Ectodermal cell (in vitro differentiated cells): ENCODE data around the gene ICA1.

ENCODE experiments used
- H3K27ac ChIP-seq: 2 replicates; pipeline ENCODE4 v1.7.0; 2013; ENCODE audit warnings: mild to moderate bottlenecking, low read depth, low read length; ENCODE audit not compliant: insufficient read depth, poor library complexity, severe bottlenecking
- H3K27me3 ChIP-seq: 2 replicates; pipeline ENCODE4 v1.7.0; 2013; ENCODE audit warnings: mild to moderate bottlenecking, low read length; ENCODE audit not compliant: insufficient read depth, control insufficient read depth, poor library complexity, severe bottlenecking
- H3K36me3 ChIP-seq: one replicate; pipeline ENCODE4 v1.7.0; 2013; ENCODE audit warnings: low read length; ENCODE audit not compliant: control insufficient read depth, insufficient read depth
- H3K4me1 ChIP-seq: one replicate; pipeline ENCODE4 v1.7.0; 2013; ENCODE audit warnings: low read length; ENCODE audit not compliant: control insufficient read depth, insufficient read depth
- H3K4me3 ChIP-seq: 2 replicates; pipeline ENCODE4 v1.7.0; 2013; ENCODE audit warnings: low read depth, low read length, control low read depth; ENCODE audit not compliant: insufficient read depth
- H3K9me3 ChIP-seq: 2 replicates; pipeline ENCODE4 v1.7.0; 2013; ENCODE audit warnings: mild to moderate bottlenecking, low read length, moderate library complexity; ENCODE audit not compliant: control insufficient read depth
- WGBS, 2 experiments: methylation state at CpG; one replicate each; pipeline ENCODE4 v1.1.7; 2013; ENCODE audit warnings: missing lambda C conversion rate in 2 of 2; 5-methylcytosine and 5-hydroxymethylcytosine counted together

ICA1 gene

DNA sequence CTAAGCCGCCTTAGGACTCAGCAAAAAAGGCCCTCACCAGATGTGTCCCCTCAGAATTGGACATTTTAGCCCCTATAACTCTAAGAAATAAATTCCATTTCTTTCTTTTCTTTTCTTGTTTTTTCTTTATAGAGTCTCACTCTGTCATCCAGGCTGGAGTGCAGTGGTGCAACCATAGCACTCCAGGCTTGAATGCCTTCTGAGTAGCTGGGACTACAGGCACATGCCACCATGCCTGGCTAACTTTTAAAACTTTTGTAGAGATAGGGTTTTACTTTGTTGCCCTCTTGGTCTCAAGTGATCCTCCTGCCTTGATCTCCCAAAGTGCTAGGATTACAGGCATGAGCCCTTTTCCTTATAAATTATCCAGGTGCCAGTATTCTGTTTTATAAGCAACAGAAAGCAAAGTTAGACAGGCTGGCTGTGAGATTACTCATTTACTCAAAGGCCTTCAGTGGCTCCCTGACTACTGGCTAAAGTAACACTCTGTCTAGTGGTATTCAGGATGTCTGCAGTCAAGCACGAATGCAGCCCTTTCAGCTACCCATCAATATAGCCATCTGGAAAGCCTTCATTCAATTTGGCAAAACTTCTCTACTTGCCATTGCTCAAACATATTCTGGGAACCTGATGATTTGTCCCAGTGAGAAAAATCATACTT is 128.6 kb downstream of the ICA1 start:
- no peaks in the 10 kb centered on the region for H3K9me3 ChIP-seq
- H3K27ac ChIP-seq = no peak overlapping the region
- H3K36me3 ChIP-seq = no peaks in the 10 kb centered on the region
- WGBS, 2 experiments = 88 to 93% methylated on average over 2 of the region's 2 CpGs
- no peak overlapping the region for H3K4me3 ChIP-seq
- no peaks in the 10 kb centered on the region for H3K27me3 ChIP-seq
- H3K4me1 ChIP-seq = no peaks in the 10 kb centered on the region

DNA sequence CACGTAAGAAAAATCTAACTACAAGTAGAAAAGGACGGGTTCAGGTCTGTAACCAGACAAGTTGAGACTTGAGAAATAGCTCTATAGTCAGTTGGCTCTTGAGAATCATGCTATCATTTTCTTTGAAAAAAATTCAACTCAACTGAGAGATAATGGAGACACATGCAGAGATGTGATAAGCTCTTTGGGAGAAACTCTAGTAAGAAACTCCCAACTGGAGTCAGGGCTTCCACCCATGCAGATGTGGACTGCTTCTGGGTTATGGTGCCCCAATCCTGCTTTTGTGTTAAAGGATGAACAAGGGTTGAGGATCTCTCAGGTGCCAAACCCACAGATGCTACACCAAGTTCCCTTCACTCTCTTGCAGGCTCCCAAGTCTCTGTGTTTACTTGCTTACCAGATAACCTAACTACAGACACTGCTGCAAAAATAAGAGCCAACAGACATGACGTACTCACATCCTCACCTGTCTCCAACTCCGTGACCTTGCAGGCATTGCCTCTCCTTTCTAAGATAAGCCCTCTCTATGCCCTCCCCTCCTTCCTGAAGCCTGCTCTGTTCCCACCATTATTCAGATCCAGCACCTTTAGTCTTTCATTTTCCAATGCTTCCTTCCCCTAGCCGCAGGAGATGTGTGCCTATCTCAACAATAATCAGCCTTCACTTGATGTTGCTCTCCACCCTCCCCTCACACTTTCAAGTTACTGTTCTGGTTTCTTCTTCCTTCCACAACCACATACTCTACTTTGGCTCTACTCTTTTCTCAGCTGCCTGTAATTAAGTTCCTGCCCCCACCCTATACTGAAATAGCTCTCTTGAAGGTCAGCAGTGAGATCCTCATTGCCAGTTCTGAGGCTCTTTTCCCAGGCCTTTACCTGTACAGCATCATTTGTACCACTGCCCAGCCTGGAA is 130.0 kb downstream of the ICA1 start:
- Histone ChIP-seq H3K27me3 (no peaks in the 10 kb centered on the region), H3K9me3 (no peaks in the 10 kb centered on the region), H3K4me1 (no peaks in the 10 kb centered on the region), H3K36me3 (no peaks in the 10 kb centered on the region), H3K27ac (no peak overlapping the region), H3K4me3 (no peak overlapping the region)
- WGBS, 2 experiments = 91 to 96% methylated on average over 5 of the region's 5 CpGs

GRCh38 chr7:8130663-8131062 is 131.3 kb downstream of the ICA1 start:
- Histone ChIP-seq H3K27me3 (no peaks in the 10 kb centered on the region), H3K27ac (no peak overlapping the region), H3K36me3 (no peaks in the 10 kb centered on the region), H3K9me3 (no peaks in the 10 kb centered on the region), H3K4me3 (no peak overlapping the region), H3K4me1 (no peaks in the 10 kb centered on the region)
- WGBS, 2 experiments = 97 to 100% methylated on average over 1 of the region's 1 CpG

- H3K4me3 ChIP-seq = no peak overlapping the region
- H3K27ac ChIP-seq = no peak overlapping the region
- 93 to 94% methylated on average over 1 of the region's 1 CpG for WGBS, 2 experiments
- no peaks in the 10 kb centered on the region for H3K36me3 ChIP-seq
- no peaks in the 10 kb centered on the region for H3K27me3 ChIP-seq
- no peaks in the 10 kb centered on the region for H3K4me1 ChIP-seq
- no peaks in the 10 kb centered on the region for H3K9me3 ChIP-seq
These were observed 132.7 kb downstream of the ICA1 start for GRCh38 chr7:8129318-8129659.

- Histone ChIP-seq H3K36me3 (no peaks in the 10 kb centered on the region), H3K4me1 (no peaks in the 10 kb centered on the region), H3K9me3 (no peaks in the 10 kb centered on the region), H3K4me3 (no peak overlapping the region), H3K27ac (no peak overlapping the region), H3K27me3 (no peaks in the 10 kb centered on the region)
- 93 to 94% methylated on average over 12 of the region's 12 CpGs for WGBS, 2 experiments
These were observed 133.3 kb downstream of the ICA1 start for GRCh38 chr7:8128449-8129317.

- Histone ChIP-seq H3K27me3 (no peaks in the 10 kb centered on the region), H3K36me3 (no peaks in the 10 kb centered on the region), H3K27ac (no peak overlapping the region), H3K4me1 (peaks cover 3% of the 10 kb centered on the region), H3K9me3 (no peaks in the 10 kb centered on the region), H3K4me3 (no peak overlapping the region)
- 92 to 97% methylated on average over 2 of the region's 2 CpGs for WGBS, 2 experiments
These were observed 135.3 kb downstream of the ICA1 start for GRCh38 chr7:8126601-8127167.

GRCh38 chr7:8125680-8126444 is 136.1 kb downstream of the ICA1 start:
- Histone ChIP-seq H3K9me3 (no peaks in the 10 kb centered on the region), H3K4me3 (no peak overlapping the region), H3K36me3 (no peaks in the 10 kb centered on the region), H3K27me3 (no peaks in the 10 kb centered on the region), H3K27ac (no peak overlapping the region), H3K4me1 (peaks cover 3% of the 10 kb centered on the region)
- 91 to 93% methylated on average over 8 of the region's 8 CpGs for WGBS, 2 experiments

DNA sequence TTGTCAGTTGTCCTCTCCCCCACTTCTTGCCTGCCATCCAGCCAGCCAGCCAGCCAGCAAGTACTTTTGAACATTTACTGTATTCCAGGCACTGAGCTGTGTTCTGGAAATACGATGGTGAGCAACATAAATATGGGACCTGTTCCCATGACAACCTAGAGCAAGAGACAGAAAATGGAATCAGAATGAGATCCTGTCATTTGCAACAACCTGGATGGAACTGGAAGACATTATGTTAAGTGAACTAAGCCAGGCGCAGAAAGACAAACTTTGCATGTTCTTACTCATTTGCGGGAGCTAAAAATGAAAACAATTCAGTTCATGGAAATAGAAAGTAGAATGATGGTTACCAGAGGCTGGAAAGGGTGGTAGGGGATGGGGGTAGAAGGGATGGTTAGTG is 140.7 kb downstream of the ICA1 start:
- Histone ChIP-seq H3K27ac (no peak overlapping the region), H3K36me3 (no peaks in the 10 kb centered on the region), H3K4me1 (peaks cover 3% of the 10 kb centered on the region), H3K27me3 (no peaks in the 10 kb centered on the region), H3K4me3 (no peak overlapping the region), H3K9me3 (no peaks in the 10 kb centered on the region)
- 91 to 94% methylated on average over 3 of the region's 3 CpGs for WGBS, 2 experiments

DNA sequence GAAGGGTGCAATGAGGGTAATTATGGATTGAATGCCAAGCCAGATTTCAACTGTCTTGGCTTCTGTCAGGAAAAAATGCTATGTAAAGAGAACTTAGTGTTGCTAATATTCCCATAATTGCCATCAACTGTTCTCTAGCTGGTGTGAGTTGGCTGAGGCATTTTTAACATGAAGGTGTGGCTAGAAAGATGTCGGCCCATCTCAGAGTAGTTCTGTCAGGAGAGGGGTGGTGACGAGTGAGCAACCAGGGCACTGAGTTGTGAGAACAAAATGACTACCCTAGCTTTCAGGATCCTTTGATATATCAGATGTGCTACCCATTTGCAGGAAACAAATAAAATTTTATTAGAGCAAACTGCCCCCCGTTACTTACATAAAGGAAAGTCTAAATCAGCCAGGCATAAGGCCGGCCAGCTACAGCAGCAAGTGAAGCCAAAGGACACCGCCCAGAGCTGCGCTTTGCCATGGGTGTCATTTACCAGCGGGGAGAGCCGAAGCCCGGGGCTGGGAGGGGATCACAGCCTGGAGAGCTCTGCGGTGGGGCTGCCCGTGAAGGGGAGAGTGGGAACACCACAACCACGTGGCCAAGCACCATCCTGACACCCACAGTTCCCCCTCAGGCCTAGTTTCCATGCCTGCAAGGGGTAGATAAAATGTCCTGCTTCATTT is 141.4 kb downstream of the ICA1 start:
- Histone ChIP-seq H3K27ac (no peak overlapping the region), H3K9me3 (no peaks in the 10 kb centered on the region), H3K27me3 (no peaks in the 10 kb centered on the region), H3K4me1 (peaks cover 3% of the 10 kb centered on the region), H3K36me3 (no peaks in the 10 kb centered on the region), H3K4me3 (no peak overlapping the region)
- 92 to 94% methylated on average over 11 of the region's 12 CpGs for WGBS, 2 experiments
